ELR (cell line): ENCODE data around the gene HOTAIR.

Experiments
- DNase-seq: peaks from one replicate; pipeline ENCODE4 v3.0.0-alpha.2; 2015; ENCODE audit warnings: low read depth

Gene HOTAIR

DNA sequence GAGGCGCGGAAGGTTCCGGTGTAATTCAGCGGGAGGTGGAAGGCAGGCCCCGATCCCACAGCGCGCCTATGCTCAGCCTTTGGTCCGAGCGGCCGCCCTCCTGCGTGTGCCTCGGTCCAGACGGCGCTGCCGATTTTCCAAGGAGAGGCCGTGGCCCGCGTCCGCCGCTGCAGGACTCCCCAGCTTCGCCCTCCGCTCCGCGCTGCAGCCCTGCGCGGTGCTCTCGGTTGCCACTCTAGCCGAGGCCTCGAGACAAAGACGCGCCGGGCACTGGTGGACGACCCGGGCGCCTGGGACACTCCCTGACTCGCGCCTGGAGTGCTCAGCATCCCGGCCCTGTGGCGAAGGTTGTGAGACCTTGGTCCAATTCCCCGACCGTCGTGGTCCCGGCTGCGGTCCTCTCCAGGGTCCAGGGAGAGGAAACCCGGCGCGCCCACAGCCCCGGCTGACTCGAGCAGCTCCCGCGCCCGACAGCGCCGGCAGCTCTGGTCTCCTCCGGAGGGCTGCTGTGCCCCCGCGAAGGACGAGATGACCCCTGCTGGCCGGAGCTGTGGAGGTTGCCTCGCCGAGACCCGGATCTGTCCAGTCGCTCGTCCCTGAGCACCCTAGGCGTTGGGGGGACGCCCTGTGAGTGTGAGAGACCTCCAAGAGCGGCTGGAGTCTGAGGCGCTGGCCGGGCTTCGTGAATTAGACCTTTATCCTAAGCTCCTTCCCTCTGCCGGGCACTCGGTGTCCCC, 13.6 kb downstream of the HOTAIR start:
- no peak for DNase-seq

DNA sequence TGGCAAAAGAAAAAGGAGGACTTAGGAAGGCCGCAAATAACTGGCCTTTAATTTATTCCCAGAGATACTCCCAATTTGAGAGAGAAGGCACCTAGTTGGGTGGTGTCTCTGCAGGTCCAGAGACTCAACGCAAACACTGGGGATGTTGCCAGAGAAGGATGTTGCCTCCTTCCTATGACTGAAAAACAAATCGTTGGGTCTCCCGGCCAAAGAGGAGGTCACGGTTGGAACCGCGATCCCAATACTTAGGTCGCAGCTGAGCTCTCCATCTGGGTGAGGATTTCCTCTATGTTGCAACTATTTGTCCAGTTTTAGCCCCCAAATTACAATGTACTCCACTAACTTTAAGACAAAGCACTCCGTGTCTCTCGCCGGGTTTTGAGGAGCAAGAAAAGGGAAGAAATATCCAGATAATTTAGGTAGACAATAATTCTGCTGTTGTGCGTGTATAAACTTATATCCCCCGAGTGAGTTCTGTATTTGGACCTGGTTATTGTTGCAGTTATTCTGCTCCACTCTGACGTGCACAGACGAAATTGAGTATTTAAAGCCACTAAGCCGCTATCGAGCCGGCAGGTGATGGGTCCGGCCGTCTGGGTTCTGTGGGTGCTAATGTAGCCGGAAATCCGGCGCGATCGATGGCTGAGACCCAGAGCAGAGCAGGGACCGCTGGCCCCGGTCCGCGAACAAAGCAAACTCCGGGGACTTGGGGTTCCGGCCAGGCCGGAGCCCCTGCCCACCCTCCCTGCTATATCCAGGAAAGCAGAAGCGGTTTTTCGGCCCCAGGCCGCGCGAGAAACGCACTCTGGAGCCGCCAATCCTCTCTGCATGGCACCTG, 14.3 kb downstream of the HOTAIR start:
- no peak for DNase-seq

GRCh38 chr12:53959314-53959713, 15.4 kb downstream of the HOTAIR start:
- DNase-seq = no peak

GRCh38 chr12:53958128-53958527, 16.6 kb downstream of the HOTAIR start:
- no peak for DNase-seq

GRCh38 chr12:53956914-53957536, 17.7 kb downstream of the HOTAIR start:
- no peak for DNase-seq

DNA sequence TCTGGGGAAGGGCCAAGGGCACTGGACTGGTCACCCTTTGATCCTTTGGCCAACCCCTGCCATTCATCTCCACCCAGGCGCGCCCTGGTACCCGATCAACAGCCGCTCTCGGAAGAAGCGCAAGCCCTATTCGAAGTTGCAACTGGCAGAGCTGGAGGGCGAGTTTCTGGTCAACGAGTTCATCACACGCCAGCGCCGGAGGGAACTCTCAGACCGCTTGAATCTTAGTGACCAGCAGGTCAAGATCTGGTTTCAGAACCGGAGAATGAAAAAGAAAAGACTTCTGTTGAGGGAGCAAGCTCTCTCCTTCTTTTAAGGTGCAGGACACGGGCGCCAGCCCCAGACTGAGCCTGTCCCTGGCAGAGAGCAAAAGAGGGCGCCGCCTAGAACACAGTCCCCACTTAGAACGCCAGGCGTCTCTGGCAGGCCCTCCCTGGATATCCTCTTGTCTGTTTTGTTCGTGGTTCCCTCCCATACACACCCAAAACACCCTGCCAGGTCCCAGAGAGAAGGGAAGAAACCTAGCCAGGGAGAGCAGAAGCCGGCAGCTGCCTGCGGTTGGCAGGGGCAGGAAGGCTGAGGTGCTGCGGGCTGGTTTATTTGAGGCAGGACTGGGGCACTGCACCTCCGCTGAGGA, 18.4 kb downstream of the HOTAIR start:
- DNase-seq = no peak

DNA sequence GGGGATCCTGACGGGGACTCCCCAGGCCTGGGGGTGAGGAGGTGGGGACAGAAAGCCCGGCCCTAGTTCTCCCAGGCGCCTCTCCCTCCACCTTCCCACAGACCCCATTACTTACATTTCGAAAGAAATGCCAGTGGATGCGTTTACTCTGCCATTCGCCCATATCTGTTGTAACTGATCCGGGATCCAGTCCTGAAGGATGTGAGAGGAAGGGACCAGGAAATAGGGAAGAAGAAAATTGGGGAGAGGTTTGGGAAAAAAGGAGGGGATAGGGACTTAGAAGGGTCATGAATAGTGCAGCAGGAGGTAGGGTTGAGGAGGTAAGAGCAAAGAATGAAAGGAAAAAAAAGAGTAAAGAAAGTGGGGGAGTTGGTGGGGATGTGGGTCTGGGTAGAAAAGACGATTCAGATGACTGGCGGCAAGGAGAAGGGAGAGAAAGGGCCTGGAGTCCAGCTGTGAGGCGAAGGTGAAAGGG, 18.9 kb downstream of the HOTAIR start:
- DNase-seq = no peak

DNA sequence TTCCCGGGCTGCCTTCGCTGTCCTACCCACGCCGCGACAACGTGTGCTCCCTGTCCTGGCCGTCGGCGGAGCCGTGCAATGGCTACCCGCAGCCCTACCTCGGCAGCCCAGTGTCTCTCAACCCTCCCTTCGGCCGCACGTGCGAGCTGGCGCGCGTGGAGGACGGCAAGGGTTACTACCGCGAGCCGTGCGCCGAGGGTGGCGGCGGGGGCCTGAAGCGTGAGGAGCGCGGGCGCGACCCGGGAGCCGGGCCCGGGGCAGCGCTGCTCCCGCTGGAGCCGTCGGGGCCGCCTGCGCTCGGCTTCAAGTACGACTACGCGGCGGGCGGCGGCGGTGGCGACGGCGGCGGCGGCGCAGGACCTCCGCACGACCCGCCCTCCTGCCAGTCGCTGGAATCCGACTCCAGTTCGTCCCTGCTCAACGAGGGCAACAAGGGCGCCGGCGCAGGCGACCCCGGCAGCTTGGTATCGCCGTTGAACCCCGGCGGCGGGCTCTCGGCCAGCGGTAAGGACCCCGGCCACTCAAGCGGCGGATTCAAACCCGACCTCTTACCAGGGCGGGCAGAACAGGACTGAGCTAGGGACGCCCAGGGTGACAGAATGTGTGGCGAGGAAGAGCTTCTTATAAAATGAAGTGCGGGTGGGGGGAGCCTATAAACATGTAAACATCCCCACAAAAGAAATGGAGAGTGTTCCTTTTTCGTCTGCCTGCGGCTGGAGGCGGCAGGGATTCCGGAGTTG, 19.5 kb downstream of the HOTAIR start:
- DNase-seq = no peak

DNA sequence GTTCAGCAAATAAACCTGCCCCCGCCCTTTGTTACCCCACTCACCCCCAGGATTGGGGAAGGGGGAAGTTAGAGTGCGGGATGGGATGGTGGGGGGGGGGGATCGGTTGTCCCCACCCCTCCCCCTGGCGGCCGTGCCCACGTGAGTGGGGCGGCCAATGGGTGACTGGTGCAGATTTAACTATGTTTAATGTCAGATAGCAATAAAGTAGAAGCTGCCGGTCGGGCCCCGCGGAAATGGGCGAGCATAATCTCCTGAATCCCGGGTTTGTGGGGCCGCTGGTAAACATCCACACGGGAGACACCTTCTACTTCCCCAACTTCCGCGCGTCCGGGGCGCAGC, 20.1 kb downstream of the HOTAIR start, which contains the start of gene HOXC12:
Gene HOXC12, plus strand, starts transcription at position 210 of the 342 bp plus-strand sequence. Its CDS starts 27 bp downstream, at position 237.
- DNase-seq = no peak

DNA sequence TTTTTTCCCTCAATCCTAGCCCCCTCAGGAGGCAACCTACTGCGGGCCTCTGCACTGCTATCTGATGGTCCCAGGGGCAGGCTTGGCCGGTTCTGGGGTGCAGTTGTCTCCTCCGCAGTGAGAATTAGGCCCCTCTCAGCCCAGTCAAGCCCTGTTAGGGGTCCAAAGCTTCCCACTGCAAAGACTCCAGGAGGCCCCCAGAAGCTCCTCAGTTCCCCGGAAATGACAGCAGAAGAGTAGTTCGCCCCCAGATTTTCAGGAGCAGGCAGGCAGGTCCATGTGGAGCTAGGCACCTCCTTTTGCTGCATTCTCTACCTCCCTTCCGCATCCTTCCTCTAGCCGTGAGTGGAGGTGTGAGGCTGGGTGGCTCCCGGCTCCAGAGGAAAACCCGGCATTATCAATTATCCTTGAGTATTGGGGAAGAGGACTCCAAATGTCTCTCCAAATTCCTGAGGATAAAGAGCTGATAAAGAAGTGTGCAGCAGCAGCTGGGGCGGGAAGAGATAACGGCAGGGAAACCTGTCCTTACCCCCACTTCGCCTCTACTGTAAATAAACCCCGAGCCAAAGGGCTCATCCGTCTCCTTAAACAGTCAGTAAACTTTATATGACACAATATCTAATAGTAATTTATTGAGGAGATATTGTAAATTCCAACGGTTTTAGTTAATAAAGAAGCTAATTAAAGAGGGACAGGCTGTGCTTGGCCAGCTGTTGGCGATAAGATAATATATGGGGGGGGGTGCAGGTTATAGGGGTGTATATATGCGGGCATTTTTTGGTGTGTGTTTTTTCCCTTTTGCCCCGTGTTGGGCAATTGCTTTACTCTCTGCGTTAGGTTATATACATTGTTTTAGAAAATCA, 20.7 kb downstream of the HOTAIR start:
- DNase-seq = no peak

- no peak for DNase-seq
Observed at GRCh38 chr12:53952871-53953734, 21.7 kb downstream of the HOTAIR start.

- DNase-seq = no peak
Observed at GRCh38 chr12:53952335-53952694, 22.4 kb downstream of the HOTAIR start.

GRCh38 chr12:53951577-53952334, 23.0 kb downstream of the HOTAIR start:
- no peak for DNase-seq

DNA sequence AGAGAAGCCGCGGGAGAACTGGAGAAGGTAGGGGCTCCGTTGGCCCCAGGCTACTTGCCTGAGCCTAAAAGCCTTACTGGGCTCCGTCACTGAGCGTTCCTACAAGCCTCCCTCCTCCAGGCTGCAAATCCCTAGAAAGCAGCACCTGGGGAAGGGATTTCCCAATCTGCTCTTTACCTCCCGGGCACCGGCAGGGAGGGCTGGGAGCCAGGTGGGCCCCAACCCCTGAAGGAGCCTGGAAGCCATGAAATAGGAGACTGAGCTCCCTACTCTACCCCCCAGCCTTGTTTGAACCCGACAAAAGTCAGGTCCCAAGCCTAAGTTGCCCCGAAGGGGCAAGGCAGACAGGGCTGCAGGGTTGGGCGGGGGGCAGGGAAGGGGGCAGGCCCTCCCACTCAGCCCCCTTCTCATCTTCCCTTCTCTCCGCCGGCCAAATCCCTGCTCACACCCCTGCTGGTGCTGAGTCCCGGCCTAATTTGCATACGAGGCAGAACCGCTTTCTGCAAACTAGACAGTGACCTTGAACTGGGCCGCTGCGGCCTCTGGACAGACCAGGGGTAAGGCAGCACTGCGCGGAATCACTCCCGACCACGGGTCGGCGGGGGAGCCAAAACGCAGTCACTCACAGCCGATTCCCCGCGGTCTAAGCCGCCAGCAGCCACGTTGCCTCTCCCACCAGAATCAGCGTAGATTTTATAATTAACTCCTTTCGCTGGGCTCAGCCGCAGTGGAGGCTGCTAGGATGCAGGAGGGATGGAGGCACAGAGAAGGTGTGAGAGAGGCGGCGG, 23.8 kb downstream of the HOTAIR start:
- DNase-seq = no peak

DNA sequence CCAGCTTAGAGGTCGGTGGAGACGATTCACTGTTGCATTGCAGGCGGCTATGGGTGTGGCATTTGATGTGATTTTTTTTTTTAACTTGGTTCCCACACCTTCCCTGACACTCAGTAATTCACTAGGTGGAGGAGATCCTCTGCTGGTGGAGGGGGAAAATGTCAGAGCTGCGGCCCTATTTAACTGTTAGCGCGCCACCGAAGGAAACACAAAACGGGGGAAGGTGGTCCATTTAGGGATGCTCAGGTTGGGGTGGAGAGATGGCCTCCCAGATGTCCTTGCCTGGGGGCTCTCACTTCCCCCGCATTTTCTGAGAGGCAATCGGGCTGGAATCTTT, 24.3 kb downstream of the HOTAIR start:
- DNase-seq = no peak

DNA sequence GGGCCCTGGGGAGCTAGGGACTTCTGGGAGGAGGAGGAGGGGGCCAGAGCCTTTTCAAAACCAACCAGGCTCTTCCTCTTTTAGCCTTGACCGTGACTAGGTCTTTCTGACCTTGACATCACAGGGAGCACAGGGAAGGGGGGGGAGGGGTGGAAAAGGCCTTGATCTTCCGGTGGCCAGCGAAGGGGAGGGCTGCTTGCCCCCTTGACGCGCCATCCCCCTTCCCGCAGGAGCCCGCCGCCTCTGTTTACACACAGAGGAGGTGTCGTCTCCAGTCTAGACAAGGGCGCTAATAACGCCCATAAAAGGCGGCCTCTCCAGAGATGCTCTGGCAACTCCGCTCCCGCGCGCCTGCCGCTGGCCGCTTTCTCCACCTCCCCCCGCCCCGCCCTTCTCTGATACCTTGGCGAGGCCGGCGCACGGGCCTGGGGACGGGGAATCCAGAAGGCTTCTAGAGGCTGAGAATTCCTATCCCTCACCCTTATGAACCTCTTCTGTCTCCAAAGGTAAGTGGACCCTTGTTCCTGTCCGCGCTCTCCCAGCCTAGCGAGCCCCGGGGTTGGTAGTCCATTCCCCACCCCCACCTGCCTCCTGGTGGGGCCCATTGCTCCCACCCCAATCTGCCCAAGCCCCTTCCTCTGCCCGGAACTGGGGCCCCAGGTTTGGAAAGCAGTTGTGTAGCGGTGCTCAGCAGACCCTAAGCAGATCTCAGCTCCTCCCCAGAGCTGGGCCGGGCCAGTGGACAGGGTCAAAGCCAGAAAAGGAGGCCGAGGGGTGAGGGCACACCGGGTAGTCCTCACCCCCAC, 24.9 kb downstream of the HOTAIR start:
- no peak for DNase-seq
